Dedifferentiated amniotic fluid mesenchymal stem cell (primary cell): ENCODE data around the gene SUPT3H.

Source experiments
- DNase-seq: peaks from one replicate; pipeline ENCODE4 v3.0.0-alpha.2; 2016; ENCODE audit errors: extremely low spot score

Gene SUPT3H

DNA sequence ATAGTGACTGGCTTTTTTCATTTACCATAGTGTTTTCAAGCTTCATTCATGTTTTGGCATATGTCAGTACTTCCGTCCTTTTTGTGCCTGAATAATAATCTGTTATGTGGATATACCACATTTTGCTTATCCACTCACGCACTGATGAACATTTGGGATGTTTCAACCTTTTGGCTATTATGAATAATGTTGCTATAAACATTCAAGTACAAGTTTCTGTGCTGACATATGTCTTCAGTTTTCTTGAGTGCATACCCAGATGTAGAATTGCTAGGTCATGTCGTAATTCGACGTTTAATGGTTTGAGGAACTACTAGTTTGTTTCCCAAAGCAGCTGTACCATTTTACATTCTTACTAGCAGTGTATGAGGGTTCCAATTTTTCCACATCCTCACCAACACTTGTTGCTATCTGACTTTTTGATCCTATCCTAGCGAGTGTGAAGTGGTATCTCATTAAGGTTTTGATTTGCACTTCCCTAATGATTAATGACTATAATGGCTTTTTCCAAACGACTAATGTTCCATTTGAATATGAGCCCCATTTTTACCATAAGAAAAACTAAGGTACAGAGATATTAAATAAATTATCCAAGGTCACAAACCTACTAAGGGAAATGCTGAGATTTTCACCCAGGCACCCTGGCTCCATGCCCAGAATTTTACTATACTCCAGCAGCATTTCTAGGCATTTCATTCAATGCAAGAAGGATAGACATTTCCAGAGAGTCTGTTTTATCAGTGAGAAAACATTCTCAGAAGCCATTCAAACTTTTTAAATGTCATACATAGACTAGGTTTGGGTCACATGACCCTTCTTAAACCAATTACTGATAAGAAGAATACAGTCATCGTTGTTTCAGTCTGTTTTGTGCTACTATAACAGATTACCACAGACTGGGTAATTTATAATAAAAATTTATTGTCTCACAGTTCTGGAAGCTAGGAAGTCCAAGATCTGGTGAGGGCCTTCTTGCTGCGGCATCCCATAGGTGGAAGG is 120.7 kb downstream of the SUPT3H start:
- no peak for DNase-seq

DNA sequence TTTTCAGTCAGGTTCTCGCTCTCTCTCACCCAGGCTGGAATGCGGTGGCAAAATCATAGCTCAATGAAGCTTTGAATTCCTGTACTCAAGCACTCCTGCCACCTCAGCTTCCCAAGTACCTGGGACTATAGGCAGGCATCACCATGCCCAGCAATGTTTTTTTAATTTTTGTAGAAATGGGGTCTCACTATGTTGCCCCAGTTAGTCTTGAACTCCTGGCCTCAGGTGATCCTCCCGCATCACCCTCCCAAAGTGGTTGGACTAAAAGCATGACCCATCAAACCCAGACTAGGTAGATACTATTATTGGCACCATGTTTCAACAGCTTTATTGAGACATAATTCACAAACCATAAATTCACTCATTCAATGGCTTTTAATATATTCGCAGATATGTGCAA is 122.3 kb downstream of the SUPT3H start:
- no peak for DNase-seq

DNA sequence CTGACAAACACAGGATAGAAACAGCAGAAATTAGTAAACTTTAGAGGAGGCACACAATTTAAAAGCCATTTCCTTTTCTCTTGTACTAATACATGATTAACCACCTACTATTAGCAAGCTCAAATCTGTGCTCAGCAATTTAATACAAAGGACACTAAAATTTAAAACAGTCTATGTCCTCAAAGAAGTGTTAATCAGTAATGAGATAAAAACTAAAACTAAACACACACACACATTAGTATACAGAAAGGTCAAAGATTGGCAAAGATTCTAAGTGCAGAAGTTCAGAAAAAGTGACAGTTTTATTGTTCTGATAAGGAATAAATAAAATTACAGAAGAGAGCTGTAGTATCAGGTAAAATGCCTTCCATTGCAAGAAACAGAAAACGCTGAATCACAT is 123.5 kb downstream of the SUPT3H start:
- no peak for DNase-seq

DNA sequence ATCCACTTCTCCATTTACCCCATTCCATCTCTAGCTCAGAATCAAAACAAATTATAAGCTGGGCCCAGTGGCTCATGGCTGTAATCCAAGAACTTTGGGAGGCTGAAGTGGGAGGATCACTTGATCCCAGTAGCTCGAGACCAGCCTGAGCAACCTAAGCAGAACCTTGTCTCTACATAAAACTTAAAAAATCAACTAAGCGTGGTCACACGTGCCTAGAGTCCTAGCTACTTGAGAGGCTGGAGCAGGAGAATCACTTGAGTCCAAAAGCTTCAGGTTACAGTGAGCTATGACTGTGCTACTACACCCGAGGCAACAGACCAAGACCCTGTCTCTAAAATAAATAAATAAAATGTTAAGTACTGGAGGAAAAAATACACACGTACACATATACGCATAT is 124.3 kb downstream of the SUPT3H start:
- DNase-seq: no peak

DNA sequence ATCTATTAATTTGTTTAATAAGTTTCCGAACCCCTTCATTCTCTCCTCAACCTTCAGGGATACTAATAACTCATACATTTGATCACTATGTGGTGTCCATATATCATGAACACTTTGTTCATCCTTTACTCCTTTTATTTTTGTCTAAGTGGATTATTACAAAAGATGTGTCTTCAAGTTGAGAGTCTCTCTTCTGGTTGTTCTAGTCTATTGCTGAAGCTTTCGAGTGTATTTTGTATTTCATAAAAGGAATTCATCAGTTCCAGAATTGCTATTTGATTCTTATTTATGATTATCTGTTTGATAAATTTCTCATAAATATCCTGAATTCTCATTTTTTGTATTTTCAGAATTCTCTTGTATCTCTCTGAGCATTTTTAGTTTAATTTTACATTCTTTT is 146.1 kb downstream of the SUPT3H start:
- no peak for DNase-seq

DNA sequence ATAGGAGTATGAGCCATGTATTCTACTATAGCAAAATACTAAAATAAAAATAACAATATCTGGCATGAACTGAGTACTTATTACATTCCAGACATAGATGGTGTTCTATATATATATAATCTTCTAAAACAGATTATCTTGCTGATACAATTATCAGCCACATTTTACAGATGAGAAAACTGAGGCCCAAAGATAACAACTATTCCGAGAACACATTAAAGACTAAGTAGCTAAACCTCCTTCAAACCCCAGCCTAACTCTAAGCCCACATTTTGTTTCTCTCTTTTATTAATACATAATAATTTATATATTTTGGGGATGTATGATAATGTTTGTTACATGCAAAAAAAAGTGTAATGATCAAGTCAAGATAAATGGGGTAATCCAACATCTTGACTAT is 148.3 kb downstream of the SUPT3H start:
- no peak for DNase-seq

DNA sequence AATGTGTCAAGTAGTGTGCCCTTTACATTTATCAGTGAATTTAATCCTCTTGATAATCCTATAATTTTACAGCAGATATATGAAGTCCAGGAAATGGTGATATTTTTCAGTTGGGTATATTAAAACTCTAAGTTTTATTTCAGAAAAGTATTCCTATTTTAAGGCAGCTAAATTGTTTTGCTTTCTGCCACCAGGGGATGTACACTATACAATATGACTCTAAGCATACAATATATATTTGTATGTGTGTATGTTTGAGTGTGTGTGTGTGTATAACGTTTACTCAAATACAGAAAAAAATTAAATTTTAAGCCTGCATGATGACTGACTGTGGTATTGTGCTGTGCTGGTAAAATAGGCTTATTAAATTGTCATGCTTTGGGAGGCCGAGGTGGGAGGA is 151.7 kb downstream of the SUPT3H start:
- DNase-seq: no peak

DNA sequence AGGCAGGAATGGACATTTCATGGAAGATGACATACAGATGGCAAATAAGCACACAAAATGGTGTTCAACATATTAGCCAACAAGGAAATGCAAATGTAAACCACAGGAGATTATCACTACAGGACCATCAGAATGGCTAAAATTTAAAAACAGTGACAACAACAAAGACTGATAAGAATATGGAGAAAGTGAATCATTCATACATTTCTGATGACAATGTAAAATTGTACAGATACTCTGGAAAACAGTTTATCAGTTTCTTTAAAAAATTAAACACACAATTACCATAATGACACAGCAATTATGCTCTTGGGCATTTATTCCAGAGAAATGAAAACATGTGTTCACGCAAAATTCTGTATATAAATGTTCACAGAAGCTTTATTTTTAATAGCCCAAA is 155.4 kb downstream of the SUPT3H start:
- no peak for DNase-seq

DNA sequence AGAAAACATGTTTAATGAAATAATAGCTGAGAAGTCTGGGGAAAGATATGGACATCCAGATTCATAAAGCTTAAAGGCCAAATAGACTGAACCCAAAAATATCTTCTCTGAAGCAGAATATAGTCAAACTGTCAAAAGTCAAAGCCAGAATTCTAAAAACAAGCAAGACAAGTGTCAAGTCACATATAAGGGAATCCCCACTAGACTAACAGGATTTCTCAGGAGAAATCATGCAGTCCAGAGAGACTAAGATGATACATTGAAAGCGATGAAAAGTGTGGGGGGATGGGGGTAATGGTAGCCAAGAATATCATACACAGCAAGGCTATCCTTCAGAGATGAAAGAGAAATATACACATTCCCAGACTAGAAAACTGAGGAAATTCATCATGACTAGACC is 162.0 kb downstream of the SUPT3H start:
- no peak for DNase-seq

DNA sequence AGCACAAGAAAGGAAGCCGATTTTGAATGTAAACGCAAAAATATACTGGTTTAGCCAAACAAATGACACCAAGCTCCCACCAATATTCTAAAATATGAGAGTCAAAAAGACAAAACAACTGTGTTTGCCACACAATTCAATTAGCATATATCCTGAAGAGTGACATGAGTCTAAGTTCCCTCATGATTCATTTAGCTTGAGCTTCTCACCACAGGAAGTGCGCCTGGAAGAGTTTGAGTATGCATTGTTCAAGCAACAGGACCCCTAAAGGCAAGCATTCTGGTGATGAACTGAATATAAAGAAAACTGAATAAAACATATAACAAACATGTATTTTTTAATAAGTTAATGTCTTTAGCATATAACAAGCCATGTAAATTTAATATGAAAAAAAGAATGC is 164.8 kb downstream of the SUPT3H start:
- DNase-seq: no peak

DNA sequence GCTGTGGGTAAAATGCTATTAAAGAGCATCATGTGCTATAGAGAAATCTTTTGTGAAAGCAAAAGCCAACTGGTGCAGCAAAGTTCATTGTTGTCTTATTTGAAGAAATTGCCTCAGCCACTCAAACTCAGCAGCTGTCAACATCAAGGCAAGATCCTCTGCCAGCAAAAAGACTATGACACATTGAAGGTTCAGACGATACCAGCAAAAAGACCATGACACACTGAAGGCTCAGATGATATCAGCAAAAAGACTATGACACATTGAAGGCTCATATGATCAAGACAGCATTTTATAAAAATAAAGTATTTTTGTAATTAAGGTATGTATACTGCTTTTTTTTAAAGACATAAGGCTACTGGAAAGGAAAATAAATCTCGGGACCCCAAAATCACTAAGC is 168.0 kb downstream of the SUPT3H start:
- no peak for DNase-seq

DNA sequence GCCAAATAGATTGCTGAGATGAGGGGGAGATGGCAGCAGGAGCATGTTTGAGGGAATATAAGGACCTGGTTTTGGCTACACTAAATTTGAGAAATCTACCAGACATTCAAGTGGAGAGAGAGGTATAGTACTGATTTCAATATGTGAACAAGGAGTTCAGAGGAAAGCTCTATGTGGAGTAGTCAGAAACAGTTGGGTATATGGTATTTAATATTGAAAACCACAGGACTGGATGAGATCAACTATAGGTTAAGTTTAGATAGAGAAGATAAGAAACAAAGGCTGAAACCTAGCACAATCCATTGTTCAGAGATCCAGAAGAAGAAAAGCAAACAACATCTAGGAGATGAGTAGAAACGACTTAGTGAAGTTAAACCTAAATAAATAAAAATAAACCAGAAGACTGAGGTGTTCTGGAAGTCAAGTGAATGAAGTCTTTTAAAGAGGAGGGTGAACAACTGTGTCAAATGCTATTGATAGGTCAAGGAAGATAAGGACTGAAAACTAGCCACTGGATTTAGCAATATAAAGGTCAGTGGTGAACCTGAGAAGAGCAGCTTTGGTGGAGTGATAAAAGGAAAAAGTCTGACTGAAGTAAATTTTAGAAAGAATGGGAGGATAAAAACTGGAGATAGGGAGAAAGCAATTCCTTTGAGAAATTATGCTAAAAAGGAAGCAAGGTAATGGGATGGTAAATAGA is 170.8 kb downstream of the SUPT3H start:
- no peak for DNase-seq

DNA sequence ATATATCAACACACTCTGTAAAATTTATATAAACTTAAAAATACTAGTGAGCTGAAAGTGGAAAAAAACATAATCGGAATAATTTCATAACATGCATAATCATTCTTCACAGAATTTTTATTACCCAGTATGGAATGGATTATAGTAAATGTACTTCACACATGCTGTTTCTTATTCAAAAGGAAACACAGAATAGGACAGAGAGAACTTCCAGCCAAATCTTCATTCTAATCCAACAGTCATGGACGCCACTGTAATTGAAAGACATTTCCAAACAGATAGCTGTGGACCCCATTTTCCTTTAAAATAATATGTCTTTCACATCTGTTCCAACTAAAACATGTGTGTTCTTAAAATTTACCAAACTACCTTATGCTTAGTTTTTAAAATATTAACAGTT is 176.2 kb downstream of the SUPT3H start:
- no peak for DNase-seq

DNA sequence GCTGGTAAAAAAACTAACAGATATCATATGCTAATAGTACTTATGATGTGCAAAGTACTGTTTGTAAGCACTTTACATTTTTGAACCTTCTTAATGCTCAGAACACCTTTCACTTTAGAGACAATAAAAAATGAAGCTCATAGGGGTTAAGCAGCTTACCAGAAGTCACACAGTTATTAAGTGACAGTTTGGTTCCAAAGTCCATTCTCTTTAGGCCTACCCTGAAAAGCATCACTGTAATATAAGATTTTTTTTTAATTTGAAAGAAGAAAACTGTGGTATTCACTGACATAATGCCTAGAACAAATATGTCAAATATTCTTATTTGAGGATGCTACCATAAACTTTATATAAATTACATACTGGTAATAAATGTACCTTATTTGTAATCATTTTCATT is 177.2 kb downstream of the SUPT3H start:
- no peak for DNase-seq

DNA sequence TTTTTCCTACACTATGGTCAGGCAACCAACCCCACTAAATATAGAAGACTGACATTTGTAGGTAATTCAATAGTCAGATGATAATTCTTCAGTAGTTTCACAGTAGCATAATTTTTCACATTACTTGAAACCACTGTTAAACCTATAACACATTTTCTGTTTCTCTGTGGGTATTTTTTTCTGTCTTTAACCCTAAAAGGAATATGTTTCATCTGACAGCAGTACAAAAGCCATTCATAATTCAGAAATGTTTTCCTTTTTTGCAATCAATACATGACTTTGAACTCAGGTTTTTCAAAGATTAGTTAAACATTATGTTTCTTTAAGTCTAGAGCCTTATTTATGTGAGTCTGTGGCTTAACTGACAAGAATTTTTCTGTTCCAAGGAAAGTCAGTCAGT is 178.2 kb downstream of the SUPT3H start:
- no peak for DNase-seq

DNA sequence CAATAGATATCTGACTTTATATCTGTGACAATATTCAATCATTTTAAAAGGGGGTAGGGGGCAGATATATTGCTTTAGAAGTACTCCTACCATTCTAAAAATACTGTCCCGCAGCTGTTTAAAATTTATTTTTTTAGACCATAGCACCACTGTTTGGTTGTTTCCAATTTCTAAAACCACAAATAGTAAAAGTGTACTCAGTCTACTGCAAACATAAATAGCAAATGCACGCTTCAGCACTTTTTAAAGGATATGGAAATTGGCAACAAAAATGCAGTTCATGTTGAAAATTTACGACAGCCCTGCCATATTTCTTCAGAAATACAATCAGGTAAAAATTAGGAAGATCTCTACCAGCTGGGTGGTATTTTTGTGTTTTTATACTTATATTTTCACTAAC is 181.6 kb downstream of the SUPT3H start:
- no peak for DNase-seq

DNA sequence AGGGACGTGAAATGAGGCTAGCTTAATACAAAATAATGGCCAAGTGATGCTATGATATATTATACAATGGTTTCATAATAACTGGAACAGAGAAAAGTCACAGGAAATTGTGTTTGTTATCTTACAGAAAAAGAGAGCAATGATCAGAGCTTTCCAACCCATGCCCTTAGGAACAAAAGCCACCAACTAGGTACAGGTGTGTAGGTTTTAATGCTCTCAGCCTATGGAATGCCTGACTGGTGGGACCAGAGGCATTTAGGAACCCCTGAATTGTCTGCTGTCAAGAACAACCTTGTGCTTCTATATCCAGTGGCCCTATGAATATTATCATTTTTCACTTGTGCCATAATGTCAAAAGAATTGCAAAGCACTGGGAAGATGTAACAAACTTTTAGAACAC is 182.6 kb downstream of the SUPT3H start:
- no peak for DNase-seq

DNA sequence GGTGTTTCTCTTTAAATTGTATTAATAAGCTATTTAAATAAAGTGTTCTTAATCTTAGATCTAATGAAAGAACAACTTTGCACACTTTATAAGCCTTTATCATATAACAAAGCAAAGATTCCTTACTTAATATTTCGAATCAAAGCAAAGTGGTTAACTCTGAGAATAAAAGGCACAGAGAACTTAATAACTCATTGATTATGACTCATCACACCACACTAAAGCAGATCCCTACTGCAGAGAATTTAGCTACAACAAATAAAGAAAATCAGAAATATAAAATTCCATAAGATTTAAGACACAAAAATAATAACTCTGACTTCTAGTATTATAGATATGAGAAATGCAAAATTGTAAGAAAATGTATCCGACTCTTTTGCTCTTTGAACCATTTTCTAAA is 185.2 kb downstream of the SUPT3H start:
- DNase-seq: no peak

DNA sequence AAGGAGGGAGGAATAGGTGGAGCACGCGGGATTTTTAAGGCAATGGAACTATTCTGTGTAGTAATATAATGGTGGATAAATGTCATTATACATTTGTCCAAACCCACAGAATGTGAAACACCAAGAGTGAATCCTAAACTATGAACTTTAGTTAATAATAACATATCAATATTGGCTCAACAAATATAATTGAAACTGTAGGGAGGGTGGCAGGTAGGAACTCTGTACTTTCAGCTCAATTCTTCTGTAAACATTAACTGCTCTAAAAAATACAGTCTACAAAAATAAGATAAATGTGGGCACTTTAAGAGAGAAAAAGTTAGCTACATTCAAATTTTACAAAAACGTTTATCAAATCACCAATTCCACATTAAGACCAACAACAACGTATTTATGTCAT is 186.3 kb downstream of the SUPT3H start:
- no peak for DNase-seq

DNA sequence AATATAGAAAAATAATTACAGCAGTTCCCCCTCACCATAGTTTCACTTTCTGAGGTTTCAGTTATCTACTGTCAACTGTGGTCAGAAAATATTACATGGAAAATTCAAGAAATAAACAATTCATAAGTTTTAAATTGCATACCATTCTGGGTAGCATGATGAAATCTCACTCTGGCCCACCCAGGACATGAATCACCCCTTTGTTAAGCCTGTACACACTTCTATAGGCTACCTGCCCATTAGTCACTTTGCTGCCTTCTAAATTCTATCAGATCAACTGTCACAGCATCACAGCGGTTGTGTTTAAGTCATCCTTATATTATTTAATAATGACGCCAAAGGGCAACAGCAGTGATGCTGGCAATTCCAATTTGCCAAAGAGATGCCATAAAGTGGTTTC is 189.9 kb downstream of the SUPT3H start:
- DNase-seq: peak; percentile 21

DNA sequence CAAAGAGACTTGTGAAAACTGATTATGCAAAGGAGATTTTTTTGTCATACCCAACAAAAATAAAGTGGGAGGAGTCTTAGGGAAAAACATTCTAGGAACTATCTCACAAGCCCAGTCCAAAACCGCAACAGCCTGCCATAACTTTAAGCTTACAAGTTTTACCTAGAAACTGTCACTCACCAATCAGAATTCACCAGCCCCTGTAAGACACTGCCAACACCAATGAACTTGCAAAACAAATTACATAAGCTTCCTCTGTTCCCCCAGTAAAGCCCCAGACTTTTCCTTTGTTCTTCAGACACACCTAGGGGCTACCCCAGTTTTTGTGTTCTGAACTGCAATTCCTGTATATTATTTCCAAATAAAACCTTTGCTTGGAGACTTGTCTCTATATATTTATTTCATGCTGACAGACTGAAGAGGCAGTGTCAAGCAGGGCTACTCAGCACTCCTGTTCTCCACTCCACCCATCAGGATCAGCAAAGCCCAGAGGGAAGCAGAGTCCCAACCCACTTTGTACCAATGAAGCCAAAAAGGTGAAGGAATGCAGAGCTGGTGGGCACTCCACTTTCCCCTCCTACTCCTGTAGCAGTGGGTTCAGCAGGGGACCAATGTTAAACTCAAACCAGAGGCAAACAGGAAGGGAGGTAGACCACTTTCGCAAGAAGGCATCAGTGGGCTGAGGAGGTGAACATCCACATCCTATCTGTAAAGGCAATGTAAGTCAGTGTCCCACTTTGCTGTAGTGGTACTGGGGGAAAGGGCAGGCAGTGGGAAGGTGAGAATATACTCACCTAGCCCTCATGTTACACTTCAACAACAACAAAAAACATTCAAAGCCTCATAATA is 192.1 kb downstream of the SUPT3H start:
- DNase-seq: no peak

DNA sequence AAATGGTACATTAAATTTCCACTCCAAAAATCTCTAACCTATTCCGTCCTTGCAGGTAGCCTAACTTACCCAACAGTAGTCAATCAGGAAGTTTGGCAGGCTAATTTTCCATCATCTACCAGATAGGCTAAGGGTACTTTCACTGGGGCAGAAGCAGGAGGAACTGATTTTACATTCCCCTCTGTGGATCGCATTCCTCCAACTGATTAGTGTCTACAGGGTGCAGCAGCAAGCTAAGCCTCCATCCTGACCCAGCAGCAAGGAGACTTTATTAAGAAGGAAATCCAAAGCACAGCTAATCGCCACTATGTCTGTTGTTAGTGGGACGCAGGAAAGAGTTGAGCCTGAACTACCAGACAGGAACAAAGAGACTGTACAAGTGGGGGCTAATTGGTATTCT is 192.8 kb downstream of the SUPT3H start:
- DNase-seq: no peak
